Measurements from ENCODE around the gene SIGLEC8. TPM values are rescaled to one million over a fixed set of nuclear protein-coding genes. Genes with fewer than 3 reads are reported as not detected.
A peak's percentile ranks its signal among the peaks of the same experiment; 100 is the strongest.

SIGLEC8 gene
- total and polyA plus RNA-seq, 9 of the 15 experiments (the other 6 are each of a cell fraction or from before 2014, with no cell fraction given) = 0.04 to 0.65 (median 0.39) TPM

DNA sequence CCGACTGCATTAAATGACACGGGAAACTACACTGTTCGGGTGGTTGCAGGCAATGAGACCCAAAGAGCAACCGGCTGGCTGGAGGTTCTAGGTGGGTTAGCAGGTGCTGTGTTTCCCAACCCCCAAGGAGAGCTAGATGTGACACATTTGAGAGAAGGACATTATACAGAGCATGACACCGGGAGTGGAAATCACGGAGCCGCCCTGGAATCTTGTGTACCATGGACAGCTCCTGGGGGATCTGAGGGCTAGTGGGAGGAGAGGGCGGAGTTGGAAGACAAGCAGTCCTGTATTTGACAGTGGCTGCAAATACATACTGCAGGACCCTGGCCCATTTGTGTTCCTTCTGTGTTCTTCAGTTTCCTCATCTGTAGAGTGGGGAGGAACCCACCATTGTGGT lies 22.3 kb upstream of the SIGLEC8 start (continued):
- TF ChIP-seq POLR2G (IDR thresholded peaks at IDR 0.05; ENCODE audit: low read depth, low read length) (no peak), NFRKB (IDR thresholded peaks at IDR 0.05; ENCODE audit: low read depth) (no peak), ILK (tag; IDR thresholded peaks at IDR 0.05; ENCODE audit: borderline replicate concordance, low read depth) (no peak), KLF6 (CRISPR knock-in tag; IDR thresholded peaks at IDR 0.05; ENCODE audit: borderline replicate concordance) (no peak), RCOR1 (IDR thresholded peaks at IDR 0.05; ENCODE audit: borderline replicate concordance in 1 of 2, low read depth in 2 of 2, low read length in 2 of 2) (peak in 1 of 2 experiments; percentile 94; a peak in 2 of 4 replicates), ETV1 (tag; conservative IDR thresholded peaks at IDR 0.05; ENCODE audit: low read depth) (no peak), POU5F1 (IDR thresholded peaks at IDR 0.05; ENCODE audit: borderline replicate concordance, low read depth, low read length, partially characterized antibody) (no peak), POLR3A (IDR thresholded peaks at IDR 0.05; ENCODE audit: borderline replicate concordance, extremely low read depth, insufficient read depth, insufficient read length) (no peak), HDAC2 (IDR thresholded peaks at IDR 0.05) (peak; percentile 67; the same call in 1 of the 2 replicates), NCOA6 (IDR thresholded peaks at IDR 0.05) (no peak), SETDB1 (IDR thresholded peaks at IDR 0.05; ENCODE audit: low read length) (no peak), HDAC6 (IDR thresholded peaks at IDR 0.05; ENCODE audit: low read depth, low read length) (no peak), CBX8 (IDR thresholded peaks at IDR 0.05; ENCODE audit: borderline replicate concordance, extremely low read depth, low read depth, low read length, poor library complexity, severe bottlenecking) (no peak), ZNF699 (CRISPR knock-in tag; IDR thresholded peaks at IDR 0.05; ENCODE audit: insufficient replicate concordance) (no peak), GABPB2 (CRISPR knock-in tag; conservative IDR thresholded peaks at IDR 0.05) (no peak), CBX3 (IDR thresholded peaks at IDR 0.05; ENCODE audit: borderline replicate concordance in 1 of 2, low read length in 2 of 2) (no peak), ARHGAP35 (IDR thresholded peaks at IDR 0.05; ENCODE audit: partially characterized antibody) (no peak), ZBTB17 (CRISPR knock-in tag; IDR thresholded peaks at IDR 0.05) (no peak), NFYB (IDR thresholded peaks at IDR 0.05; ENCODE audit: extremely low read depth, insufficient read length) (no peak), BHLHE40 (IDR thresholded peaks at IDR 0.05; ENCODE audit: low read length) (no peak), ZNF668 (CRISPR knock-in tag; IDR thresholded peaks at IDR 0.05) (no peak), ZNF785 (CRISPR knock-in tag; IDR thresholded peaks at IDR 0.05) (no peak)
- TF ChIP-seq, protein P1, sequence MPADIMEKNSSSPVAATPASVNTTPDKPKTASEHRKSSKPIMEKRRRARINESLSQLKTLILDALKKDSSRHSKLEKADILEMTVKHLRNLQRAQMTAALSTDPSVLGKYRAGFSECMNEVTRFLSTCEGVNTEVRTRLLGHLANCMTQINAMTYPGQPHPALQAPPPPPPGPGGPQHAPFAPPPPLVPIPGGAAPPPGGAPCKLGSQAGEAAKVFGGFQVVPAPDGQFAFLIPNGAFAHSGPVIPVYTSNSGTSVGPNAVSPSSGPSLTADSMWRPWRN (IDR thresholded peaks at IDR 0.05; ENCODE audit: low read depth) = no peak
- TF ChIP-seq, protein P2, sequence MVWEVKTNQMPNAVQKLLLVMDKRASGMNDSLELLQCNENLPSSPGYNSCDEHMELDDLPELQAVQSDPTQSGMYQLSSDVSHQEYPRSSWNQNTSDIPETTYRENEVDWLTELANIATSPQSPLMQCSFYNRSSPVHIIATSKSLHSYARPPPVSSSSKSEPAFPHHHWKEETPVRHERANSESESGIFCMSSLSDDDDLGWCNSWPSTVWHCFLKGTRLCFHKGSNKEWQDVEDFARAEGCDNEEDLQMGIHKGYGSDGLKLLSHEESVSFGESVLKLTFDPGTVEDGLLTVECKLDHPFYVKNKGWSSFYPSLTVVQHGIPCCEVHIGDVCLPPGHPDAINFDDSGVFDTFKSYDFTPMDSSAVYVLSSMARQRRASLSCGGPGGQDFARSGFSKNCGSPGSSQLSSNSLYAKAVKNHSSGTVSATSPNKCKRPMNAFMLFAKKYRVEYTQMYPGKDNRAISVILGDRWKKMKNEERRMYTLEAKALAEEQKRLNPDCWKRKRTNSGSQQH (CRISPR knock-in tag; IDR thresholded peaks at IDR 0.05) = no peak
- TF ChIP-seq, protein P3, sequence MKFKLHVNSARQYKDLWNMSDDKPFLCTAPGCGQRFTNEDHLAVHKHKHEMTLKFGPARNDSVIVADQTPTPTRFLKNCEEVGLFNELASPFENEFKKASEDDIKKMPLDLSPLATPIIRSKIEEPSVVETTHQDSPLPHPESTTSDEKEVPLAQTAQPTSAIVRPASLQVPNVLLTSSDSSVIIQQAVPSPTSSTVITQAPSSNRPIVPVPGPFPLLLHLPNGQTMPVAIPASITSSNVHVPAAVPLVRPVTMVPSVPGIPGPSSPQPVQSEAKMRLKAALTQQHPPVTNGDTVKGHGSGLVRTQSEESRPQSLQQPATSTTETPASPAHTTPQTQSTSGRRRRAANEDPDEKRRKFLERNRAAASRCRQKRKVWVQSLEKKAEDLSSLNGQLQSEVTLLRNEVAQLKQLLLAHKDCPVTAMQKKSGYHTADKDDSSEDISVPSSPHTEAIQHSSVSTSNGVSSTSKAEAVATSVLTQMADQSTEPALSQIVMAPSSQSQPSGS (CRISPR knock-in tag; IDR thresholded peaks at IDR 0.05) = no peak

Data from K562 (cell line).